Activated naive CD8-positive, alpha-beta T cell treated with anti-CD3 and anti-CD28 coated beads, Interleukin-2, amount 50 U/mL, for 24 hours (primary cell): ENCODE results near the gene SRRM3.
"Not testable (repeated sequence)": the region's sequence is repeated elsewhere in the genome, so short reads cannot be mapped to it uniquely, and the experiment has no call there.

Experiments
- ATAC-seq: fragments of 150-1000 bp; cut with Tn5 transposase; one replicate; pipeline ENCODE4 v1.10.0; 2021
- DNase-seq: peaks from one replicate; pipeline ENCODE4 v3.0.0; 2021
- H3K27ac Mint-ChIP-seq: one replicate; pipeline ENCODE4 v1.8.0; 2021; ENCODE audit warnings: mild to moderate bottlenecking, mixed read lengths
- H3K27me3 Mint-ChIP-seq: one replicate; pipeline ENCODE4 v1.8.0; 2021; ENCODE audit warnings: mixed read lengths
- H3K36me3 Mint-ChIP-seq: one replicate; pipeline ENCODE4 v1.8.0; 2021; ENCODE audit warnings: low read depth, mixed read lengths
- H3K4me1 Mint-ChIP-seq: one replicate; pipeline ENCODE4 v1.8.0; 2021; ENCODE audit warnings: mixed read lengths
- H3K4me3 Mint-ChIP-seq: one replicate; pipeline ENCODE4 v1.8.0; 2021; ENCODE audit warnings: mild to moderate bottlenecking, moderate library complexity, mixed read lengths
- H3K9me3 Mint-ChIP-seq: one replicate; pipeline ENCODE4 v1.8.0; 2021; ENCODE audit warnings: mixed read lengths

Gene SRRM3

GRCh38 chr7:76201732-76202665, at the start of gene SRRM3:
TSS of gene SRRM3 (plus strand) at chr7:76201896. CDS start at chr7:76235067, 33,171 bp downstream.
- Mint-ChIP-seq H3K27me3 (peaks cover 11% of the 10 kb centered on the region), H3K9me3 (no peaks in the 10 kb centered on the region), H3K36me3 (no peaks in the 10 kb centered on the region), H3K4me1 (no peaks in the 10 kb centered on the region), H3K27ac (no peak within 1 kb of the TSS), H3K4me3 (no peak within 1 kb of the TSS)
- DNase-seq (peak; percentile 89), ATAC-seq (peak; percentile 89)

- H3K27me3 Mint-ChIP-seq: no peaks in the 10 kb centered on the region
- H3K9me3 Mint-ChIP-seq: no peaks in the 10 kb centered on the region
- H3K4me1 Mint-ChIP-seq: peaks cover 23% of the 10 kb centered on the region
- no peaks in the 10 kb centered on the region for H3K36me3 Mint-ChIP-seq
- H3K4me3 Mint-ChIP-seq: no peak overlapping the region
- ATAC-seq: no peak
- H3K27ac Mint-ChIP-seq: no peak overlapping the region
- no peak for DNase-seq
Observed at GRCh38 chr7:76151932-76152331, 49.8 kb upstream of the SRRM3 start.

DNA sequence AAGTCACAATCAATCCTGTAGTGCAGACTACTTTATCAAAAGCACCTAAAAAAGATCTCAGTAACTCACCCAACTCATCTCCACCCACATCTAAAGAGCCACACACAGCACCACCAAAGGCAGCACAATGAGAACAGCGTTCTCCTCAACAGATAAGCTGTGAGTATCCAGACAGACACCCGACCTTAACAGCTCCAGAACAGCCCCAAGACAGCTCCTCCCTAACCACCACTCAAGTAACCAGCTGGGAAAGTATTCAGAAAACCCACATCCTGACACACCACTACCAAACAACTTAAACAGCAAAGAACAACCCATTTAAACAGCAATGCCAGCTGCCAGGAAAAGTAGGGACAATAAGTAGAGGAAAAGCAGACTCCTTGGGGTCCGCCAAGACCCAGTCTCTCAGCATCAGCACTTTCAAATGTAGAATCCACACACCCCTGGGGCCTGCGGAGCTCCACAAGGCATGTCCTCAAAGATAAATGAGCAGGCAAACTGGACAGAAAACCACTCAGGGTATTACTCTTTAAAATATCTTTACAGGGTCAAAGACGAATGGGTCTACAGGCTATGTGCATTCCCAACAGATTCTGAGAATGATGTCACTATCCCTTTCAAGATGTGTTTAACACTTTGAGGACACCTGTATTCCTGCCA, 48.0 kb upstream of the SRRM3 start:
- H3K4me1 Mint-ChIP-seq: peaks cover 23% of the 10 kb centered on the region
- H3K4me3 Mint-ChIP-seq, H3K9me3 Mint-ChIP-seq, H3K36me3 Mint-ChIP-seq, DNase-seq, H3K27me3 Mint-ChIP-seq, ATAC-seq: not testable (repeated sequence)
- peak overlapping the region; percentile 10 for H3K27ac Mint-ChIP-seq

- Mint-ChIP-seq H3K4me1 (peaks cover 19% of the 10 kb centered on the region), H3K4me3 (no peak overlapping the region), H3K9me3 (no peaks in the 10 kb centered on the region), H3K36me3 (no peaks in the 10 kb centered on the region), H3K27me3 (no peaks in the 10 kb centered on the region), H3K27ac (no peak overlapping the region)
- ATAC-seq: no peak
- no peak for DNase-seq
Observed at GRCh38 chr7:76155938-76156337, 45.8 kb upstream of the SRRM3 start.

- not testable (repeated sequence) for DNase-seq, H3K27me3 Mint-ChIP-seq, H3K27ac Mint-ChIP-seq, H3K9me3 Mint-ChIP-seq, H3K4me3 Mint-ChIP-seq, ATAC-seq, H3K36me3 Mint-ChIP-seq
- H3K4me1 Mint-ChIP-seq: peaks cover 16% of the 10 kb centered on the region
Observed at GRCh38 chr7:76156992-76157685, 44.6 kb upstream of the SRRM3 start.

DNA sequence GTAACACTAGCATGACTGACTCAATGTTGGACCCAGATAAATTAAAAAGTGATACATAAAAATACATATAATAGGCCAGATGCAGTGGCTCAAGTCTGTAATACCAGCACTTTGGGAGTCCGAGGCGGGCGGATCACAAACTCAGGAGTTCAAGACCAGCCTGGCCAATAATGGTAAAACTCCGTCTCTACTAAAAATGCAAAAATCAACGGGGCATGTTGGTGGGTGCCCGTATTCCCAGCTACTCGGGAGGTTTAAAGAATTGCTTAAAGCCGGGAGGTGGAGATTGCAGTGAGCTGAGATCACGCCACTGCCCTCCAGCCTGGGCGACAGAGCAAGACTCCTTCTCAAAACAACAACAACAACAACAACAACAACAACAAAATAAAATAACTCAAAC, 43.3 kb upstream of the SRRM3 start:
- not testable (repeated sequence) for H3K4me3 Mint-ChIP-seq, H3K4me1 Mint-ChIP-seq, H3K9me3 Mint-ChIP-seq, DNase-seq, H3K36me3 Mint-ChIP-seq, ATAC-seq, H3K27me3 Mint-ChIP-seq, H3K27ac Mint-ChIP-seq

GRCh38 chr7:76162416-76163170, 39.1 kb upstream of the SRRM3 start:
- H3K36me3 Mint-ChIP-seq, H3K27me3 Mint-ChIP-seq, H3K4me3 Mint-ChIP-seq, DNase-seq, H3K27ac Mint-ChIP-seq, ATAC-seq, H3K4me1 Mint-ChIP-seq, H3K9me3 Mint-ChIP-seq: not testable (repeated sequence)

GRCh38 chr7:76163812-76164211, 37.9 kb upstream of the SRRM3 start:
- ATAC-seq, H3K4me3 Mint-ChIP-seq, H3K27ac Mint-ChIP-seq: not testable (repeated sequence)

GRCh38 chr7:76165106-76165972, 36.4 kb upstream of the SRRM3 start:
- DNase-seq: no peak
- Mint-ChIP-seq H3K9me3 (no peaks in the 10 kb centered on the region), H3K4me1 (peaks cover 6% of the 10 kb centered on the region), H3K36me3 (no peaks in the 10 kb centered on the region), H3K27me3 (no peaks in the 10 kb centered on the region), H3K4me3 (no peak overlapping the region), H3K27ac (no peak overlapping the region)
- no peak for ATAC-seq

More at GRCh38 chr7:76163812-76164211, 37.9 kb upstream of the SRRM3 start:
- not testable (repeated sequence) for H3K9me3 Mint-ChIP-seq, H3K4me1 Mint-ChIP-seq, H3K36me3 Mint-ChIP-seq, DNase-seq, H3K27me3 Mint-ChIP-seq

GRCh38 chr7:76165973-76166403, 35.7 kb upstream of the SRRM3 start:
- ATAC-seq (no peak), DNase-seq (no peak)
- Mint-ChIP-seq H3K4me3 (peak overlapping the region; percentile 81), H3K36me3 (no peaks in the 10 kb centered on the region), H3K27me3 (no peaks in the 10 kb centered on the region), H3K9me3 (no peaks in the 10 kb centered on the region), H3K27ac (peak overlapping the region; percentile 73), H3K4me1 (peaks cover 6% of the 10 kb centered on the region)

GRCh38 chr7:76166404-76167255, 35.1 kb upstream of the SRRM3 start:
- Mint-ChIP-seq H3K4me3 (peak overlapping the region; percentile 81), H3K27ac (peak overlapping the region; percentile 73), H3K36me3 (no peaks in the 10 kb centered on the region), H3K27me3 (no peaks in the 10 kb centered on the region), H3K4me1 (peaks cover 6% of the 10 kb centered on the region), H3K9me3 (no peaks in the 10 kb centered on the region)
- ATAC-seq (peak; percentile 95), DNase-seq (peak; percentile 95)

- DNase-seq (no peak), ATAC-seq (no peak)
- no peaks in the 10 kb centered on the region for H3K36me3 Mint-ChIP-seq
- peaks cover 3% of the 10 kb centered on the region for H3K4me1 Mint-ChIP-seq
- no peaks in the 10 kb centered on the region for H3K27me3 Mint-ChIP-seq
- H3K27ac Mint-ChIP-seq: no peak overlapping the region
- H3K9me3 Mint-ChIP-seq: no peaks in the 10 kb centered on the region
- no peak overlapping the region for H3K4me3 Mint-ChIP-seq
Observed at GRCh38 chr7:76173566-76174205, 28.0 kb upstream of the SRRM3 start.
